HEK293 (cell line): ENCODE measurements around the gene HSF2BP.

Experiments used
- CTCF ChIP-seq: fragments of 450-650 bp; formaldehyde crosslinking; IDR thresholded peaks from 2 replicates; pipeline ENCODE4 v1.5.1; 2016; ENCODE audit warnings: missing biosample characterization, missing genetic modification characterization
- GFI1B ChIP-seq: fragments of 450-650 bp; formaldehyde crosslinking; IDR thresholded peaks from 2 replicates; pipeline ENCODE4 v1.5.1; 2016; ENCODE audit warnings: missing biosample characterization, missing genetic modification characterization

- TF ChIP-seq CTCF (no peak), GFI1B (no peak)
Observed at GRCh38 chr21:43692949-43693348, 33.7 kb upstream of the HSF2BP start.
